HepG2 (cell line): ENCODE data around the gene CRAMP1. TPM values are rescaled to one million over a fixed set of nuclear protein-coding genes. Genes with fewer than 3 reads are reported as not detected.
A peak's percentile ranks its signal among the peaks of the same experiment; 100 is the strongest.

ENCODE experiments used
- ATAC-seq: fragments of 200-7000 bp; cut with Tn5 transposase; 3 replicates; pipeline ENCODE4 v1.9.1; 2020; ENCODE audit warnings: mild to moderate bottlenecking, moderate library complexity
- BruUV-seq: library from RNA; stranded (reverse); fragments of 400-500 nt; replicated peaks from 2 replicates; lab custom pipeline; 2021; lab: Mats Ljungman, UMichigan
- CTCF ChIA-PET: fragments of 300-600 bp; formaldehyde crosslinking; extraction: SDS; loops from one replicate; lab custom pipeline; 2021; ENCODE audit warnings: low total read pairs, inconsistent platforms, low intra/inter-chr PET ratio; lab: Yijun Ruan, JAX
- POLR2A ChIA-PET: fragments of 350-600 bp; sonication (Branson Sonifier 250); formaldehyde crosslinking; loops from one replicate; lab custom pipeline; 2020; ENCODE audit warnings: antibody characterized with exemption, inconsistent platforms; lab: Yijun Ruan, JAX
- DNase-seq: peaks from one replicate; pipeline ENCODE4 v3.0.0-alpha.2; 2015; ENCODE audit warnings: low spot score
- FAIRE-seq: peaks from 3 replicates; lab custom pipeline; 2011; peaks lifted over from hg19 to GRCh38; lab: Jason Lieb, UNC
- H2AFZ ChIP-seq: one replicate; pipeline ENCODE4 v1.6.1; 2011; ENCODE audit warnings: low read length, inconsistent platforms
- H3K27ac ChIP-seq: fragments of 300-600 bp; 3 replicates; pipeline ENCODE4 v1.8.0; 2011; ENCODE audit warnings: mixed run types, mild to moderate bottlenecking, mixed read lengths, low read length, inconsistent platforms; ENCODE audit not compliant: insufficient read depth; ENCODE audit errors: extremely low read length
- H3K27me3 ChIP-seq, 2 experiments: fragments of 200-600 bp in 1 of 2; 2 replicates in 1 of 2; 3 replicates in 1 of 2; pipeline versions ENCODE4 v1.6.0 to v1.8.0; 2011; ENCODE audit warnings: low read length in 2 of 2, mild to moderate bottlenecking in 2 of 2, moderate library complexity in 2 of 2, inconsistent platforms in 1 of 2; ENCODE audit not compliant: insufficient read depth in 2 of 2, control insufficient read depth in 1 of 2
- H3K36me3 ChIP-seq, 2 experiments: fragments of 200-600 bp in 1 of 2; replicated peaks in 1 of 2; 2 replicates in 1 of 2; 3 replicates in 1 of 2; pipeline versions ENCODE4 v1.5.1 to v1.8.0; 2011; ENCODE audit warnings: low read length in 2 of 2, inconsistent platforms in 1 of 2; ENCODE audit not compliant: insufficient read depth in 2 of 2, control insufficient read depth in 1 of 2
- H3K4me1 ChIP-seq: 2 replicates; pipeline ENCODE4 v1.5.1; 2012; ENCODE audit warnings: low read length, inconsistent platforms; ENCODE audit not compliant: insufficient read depth
- H3K4me2 ChIP-seq: 2 replicates; pipeline ENCODE4 v1.6.0; 2011; ENCODE audit warnings: low read depth, low read length, inconsistent platforms
- H3K4me3 ChIP-seq, 3 experiments: fragments of 200-600 bp in 1 of 3; sonication (generic), shearing (Covaris generic) in 1 of 3; replicated peaks in 1 of 3; 2 replicates each; pipeline ENCODE4 v1.5.1; 2011 to 2016; ENCODE audit warnings: low read length in 3 of 3, inconsistent platforms in 2 of 3, low read depth in 2 of 3, mild to moderate bottlenecking in 2 of 3, control low read depth in 1 of 3, mixed read lengths in 1 of 3; ENCODE audit not compliant: insufficient read depth in 1 of 3
- H3K79me2 ChIP-seq: one replicate; pipeline ENCODE4 v1.6.1; 2011; ENCODE audit warnings: low read length, inconsistent platforms; ENCODE audit not compliant: insufficient read depth
- H3K9ac ChIP-seq: 2 replicates; pipeline ENCODE4 v1.6.0; 2011; ENCODE audit warnings: mild to moderate bottlenecking, low read depth, low read length, inconsistent platforms; ENCODE audit not compliant: insufficient read depth
- H3K9me3 ChIP-seq: 2 replicates; pipeline ENCODE4 v1.5.1; 2012; ENCODE audit warnings: mild to moderate bottlenecking, low read length
- H4K20me1 ChIP-seq: 2 replicates; pipeline ENCODE4 v1.6.0; 2011; ENCODE audit warnings: inconsistent platforms, mild to moderate bottlenecking, low read length, moderate library complexity; ENCODE audit not compliant: insufficient read depth
- ARID4A ChIP-seq: sonication (generic); formaldehyde crosslinking; IDR thresholded peaks from 2 replicates; pipeline ENCODE4 v1.5.0; 2020; ENCODE audit warnings: mild to moderate bottlenecking, missing genetic modification reagents, borderline replicate concordance
- ATF1 ChIP-seq: IDR thresholded peaks from 2 replicates; pipeline ENCODE4 v1.6.1; 2016; ENCODE audit warnings: mild to moderate bottlenecking, control low read depth
- DPF2 ChIP-seq: sonication (generic); formaldehyde crosslinking; IDR thresholded peaks from 2 replicates; pipeline ENCODE4 v1.4.0; 2020; ENCODE audit warnings: mild to moderate bottlenecking, low read depth, missing genetic modification reagents, borderline replicate concordance
- ETS1 ChIP-seq: sonication (generic); formaldehyde crosslinking; IDR thresholded peaks from 2 replicates; pipeline ENCODE4 v1.4.0; 2020; ENCODE audit warnings: missing genetic modification reagents
- FOXA3 ChIP-seq: IDR thresholded peaks from 2 replicates; pipeline ENCODE4 v1.6.1; 2016; ENCODE audit warnings: missing genetic modification reagents, missing compliant biosample characterization
- HDAC2 ChIP-seq: sonication (generic); formaldehyde crosslinking; IDR thresholded peaks from 2 replicates; pipeline ENCODE4 v1.4.0; 2020; ENCODE audit warnings: missing genetic modification reagents
- JUNB ChIP-seq: sonication (generic); formaldehyde crosslinking; IDR thresholded peaks from 2 replicates; pipeline ENCODE4 v1.8.0; 2022; ENCODE audit warnings: missing genetic modification reagents, mild to moderate bottlenecking, borderline replicate concordance
- MED8 ChIP-seq: sonication (generic); formaldehyde crosslinking; IDR thresholded peaks from 2 replicates; pipeline ENCODE4 v1.8.1; 2023; ENCODE audit warnings: mild to moderate bottlenecking, missing genetic modification reagents; ENCODE audit not compliant: insufficient replicate concordance
- MTF1 ChIP-seq: sonication (generic); formaldehyde crosslinking; IDR thresholded peaks from 2 replicates; pipeline ENCODE4 v1.5.0; 2020; ENCODE audit warnings: missing genetic modification reagents
- PAWR ChIP-seq: sonication (generic); formaldehyde crosslinking; IDR thresholded peaks from 2 replicates; pipeline ENCODE4 v1.4.0; 2020; ENCODE audit warnings: missing genetic modification reagents, mild to moderate bottlenecking, borderline replicate concordance
- SIN3B ChIP-seq: fragments of 150-350 bp; IDR thresholded peaks from 2 replicates; pipeline ENCODE4 v1.6.1; 2014; ENCODE audit warnings: low read length
- TEAD3 ChIP-seq: optimal IDR thresholded peaks from 2 replicates; pipeline ENCODE3; 2016; ENCODE audit warnings: borderline replicate concordance
- ZBTB34 ChIP-seq: sonication (generic); formaldehyde crosslinking; IDR thresholded peaks from 2 replicates; pipeline ENCODE4 v1.8.0; 2022; ENCODE audit warnings: mild to moderate bottlenecking, missing genetic modification reagents
- ZBTB7B ChIP-seq: sonication (generic); formaldehyde crosslinking; IDR thresholded peaks from 2 replicates; pipeline ENCODE4 v1.4.0; 2020; ENCODE audit warnings: missing genetic modification reagents
- ZNF775 ChIP-seq: sonication (generic); formaldehyde crosslinking; IDR thresholded peaks from 2 replicates; pipeline ENCODE4 v1.4.0; 2020; ENCODE audit warnings: missing genetic modification reagents, mild to moderate bottlenecking, moderate library complexity, borderline replicate concordance
- WGBS: methylation state at CpG from one replicate; pipeline ENCODE4 v1.1.6; 2017; ENCODE audit warnings: low lambda C conversion rate; 5-methylcytosine and 5-hydroxymethylcytosine counted together
- in situ Hi-C: cut with HindIII; loops from 2 replicates; pipeline ENCODE4 v1.10.0; 2017; ENCODE audit warnings: low pct_unique_long_range_greater_than_20kb; ENCODE audit not compliant: extremely low pct_ligation_motif_present
- intact Hi-C: fragments of 100-400 bp; cut with micrococcal nuclease; formaldehyde crosslinking; loops from one replicate; pipeline ENCODE4 v1.10.0; 2022; ENCODE audit not compliant: unreplicated experiment
- polyA plus RNA-seq, 8 experiments: library from polyadenylated mRNA; depleted of rRNA in 3 of 8; stranded (reverse) in 7 of 8; unstranded in 1 of 8; fragments of >200 nt; fragmentation: Illumina TruSeq in 4 of 8; extraction: Trizol in 4 of 8; gene quantifications; 2 replicates each; pipeline versions ENCODE4 v1.2.1 to v1.2.3, GENCODE V29; 2011 to 2016; ENCODE audit warnings: low read depth in 4 of 8, missing spikeins in 1 of 8, mixed read lengths in 1 of 8; ENCODE audit not compliant: insufficient read depth in 1 of 8
- total RNA-seq, 5 experiments: library from RNA; depleted of rRNA; stranded (reverse); fragments of >200 nt; fragmentation: Illumina TruSeq; extraction: Trizol; gene quantifications; 2 replicates each; pipeline ENCODE4 v1.2.3, GENCODE V29; 2016; ENCODE audit warnings: low read depth in 1 of 5

CRAMP1 gene
- total and polyA plus RNA-seq, 2 of the 13 experiments (the other 11 are each of a cell fraction or from before 2014, with no cell fraction given): 6.8 to 9.7 TPM

DNA sequence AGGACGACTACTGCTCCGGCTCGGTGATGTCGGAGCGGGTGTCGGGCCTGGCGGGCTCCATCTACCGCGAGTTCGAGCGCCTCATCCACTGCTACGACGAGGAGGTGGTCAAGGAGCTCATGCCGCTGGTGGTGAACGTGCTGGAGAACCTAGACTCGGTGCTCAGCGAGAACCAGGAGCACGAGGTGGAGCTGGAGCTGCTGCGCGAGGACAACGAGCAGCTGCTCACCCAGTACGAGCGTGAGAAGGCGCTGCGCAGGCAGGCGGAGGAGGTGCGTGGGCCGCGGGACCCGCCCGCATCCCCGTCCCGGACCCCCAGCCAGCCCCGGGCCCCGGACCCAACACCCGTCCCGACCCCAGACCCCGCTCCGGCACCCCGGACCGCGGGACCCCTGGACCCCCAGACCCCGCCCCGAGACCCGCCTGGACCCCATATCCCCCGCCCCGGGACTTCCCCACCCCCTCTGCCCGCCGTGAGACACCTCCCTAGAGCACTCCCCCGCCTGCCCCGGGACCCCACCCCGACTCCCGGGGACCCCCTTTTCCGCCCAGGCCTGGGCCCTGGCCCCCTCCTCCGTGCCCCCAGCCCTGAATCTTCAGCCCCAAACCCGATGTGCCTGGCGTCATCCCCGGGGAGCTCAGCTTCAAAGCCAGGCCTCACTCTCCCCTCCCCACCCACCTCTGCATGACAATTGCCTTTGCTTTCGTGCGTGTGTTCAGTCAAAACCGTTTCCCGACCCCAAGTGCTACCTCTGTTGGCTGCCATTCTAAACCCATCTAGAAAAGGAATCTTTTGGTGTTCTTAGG is 94.4 kb downstream of the CRAMP1 start:
- Histone ChIP-seq H3K36me3 (peaks cover 0 to 7% of the 10 kb centered on the region in 2 experiments; a peak in 2 of 5 replicates), H3K27me3 (no peaks in the 10 kb centered on the region; a peak in 1 of 5 replicates), H3K79me2 (peaks cover 45% of the 10 kb centered on the region), H3K9ac (peak overlapping the region; percentile 97), H3K27ac (peak overlapping the region; percentile 63), H3K9me3 (no peaks in the 10 kb centered on the region), H3K4me2 (peak overlapping the region; percentile 96), H2AFZ (no peak overlapping the region), H3K4me1 (peaks cover 51% of the 10 kb centered on the region), H4K20me1 (peaks cover 18% of the 10 kb centered on the region), H3K4me3 (peak overlapping the region; percentile 84 to 100 (median 99))
- ChIA-PET CTCF (no interaction called here), POLR2A (interaction anchor here (1.0 to 3.9 kb wide), 11 partner anchors 9 to 449 kb away, joined by 3 to 37 read pairs (median 4); partner anchors contain the start of genes CRAMP1, EME2, IFT140 and JPT2)
- intact Hi-C loops (loop anchor here (10.0 kb wide), 1 partner anchor 92 kb away; the partner anchor contains the start of genes CRAMP1 and IFT140), in situ Hi-C loops (no loop called here)
- FAIRE-seq: no peak
- no TSS peak for BruUV-seq
- 0% methylated on average over 10 of the region's 62 CpGs for WGBS
- DNase-seq: no peak
- ATAC-seq: peak; percentile 30
- no peak for TF ChIP-seq DPF2 (CRISPR knock-in tag)
- no peak for TF ChIP-seq SIN3B
- TF ChIP-seq MED8: no peak
- no peak for TF ChIP-seq ETS1 (CRISPR knock-in tag)
- no peak for TF ChIP-seq MTF1 (CRISPR knock-in tag)
- TF ChIP-seq ARID4A: no peak
- no peak for TF ChIP-seq ZNF775 (CRISPR knock-in tag)
- TF ChIP-seq PAWR (CRISPR knock-in tag): no peak
- TF ChIP-seq JUNB: no peak
- 0 out of 2 replicates have a peak, but pooled peaks have one; percentile 10 for TF ChIP-seq ZBTB34 (CRISPR knock-in tag)
- no peak for TF ChIP-seq ZBTB7B
- no peak for TF ChIP-seq HDAC2 (CRISPR knock-in tag)
- no peak for TF ChIP-seq ATF1
- TF ChIP-seq TEAD3 (CRISPR knock-in tag): peak; percentile 5
- no peak for TF ChIP-seq FOXA3 (CRISPR knock-in tag)
